Measurements from ENCODE around the gene RGS7. TPM values are rescaled to one million over a fixed set of nuclear protein-coding genes. Genes with fewer than 3 reads are reported as not detected.
A peak's percentile ranks its signal among the peaks of the same experiment; 100 is the strongest.

Gene RGS7
- total and polyA plus RNA-seq, 2 donors from 2014 or later: 3.6 TPM; not detected in 1

- FAIRE-seq (no peak), DNase-seq (no peak)
- Histone ChIP-seq H3K9ac (ENCODE audit: low read length in 3 of 3) (no peak overlapping the region), H3K4me1 (ENCODE audit: control insufficient read depth in 2 of 3, insufficient read depth in 2 of 3, low read depth in 1 of 3, low read length in 3 of 3) (no peaks in the 10 kb centered on the region), H3K27ac (ENCODE audit: low read depth in 2 of 2, low read length in 2 of 2) (no peak overlapping the region), H3K9me3 (ENCODE audit: control insufficient read depth in 2 of 3, insufficient read depth in 1 of 3, low read length in 3 of 3) (no peaks in the 10 kb centered on the region), H3K36me3 (ENCODE audit: control insufficient read depth in 2 of 3, insufficient read depth in 3 of 3, low read length in 3 of 3) (no peaks in the 10 kb centered on the region), H3K4me3 (ENCODE audit: low read length in 3 of 3) (no peak overlapping the region), H3K27me3 (ENCODE audit: control insufficient read depth, insufficient read depth, low read length) (no peaks in the 10 kb centered on the region)
- intact Hi-C loops (cut with DNase I): no loop called here
- TF ChIP-seq CTCF (IDR thresholded peaks at IDR 0.05; ENCODE audit: borderline replicate concordance, extremely low read depth, insufficient read depth): no peak
These were observed 386.8 kb downstream of the RGS7 start for GRCh38 chr1:240970253-240970652.

GRCh38 chr1:240968864-240969263 lies 388.1 kb downstream of the RGS7 start:
- Histone ChIP-seq H3K9ac (ENCODE audit: low read length in 3 of 3) (no peak overlapping the region), H3K27me3 (ENCODE audit: control insufficient read depth, insufficient read depth, low read length) (no peaks in the 10 kb centered on the region), H3K4me1 (ENCODE audit: control insufficient read depth in 2 of 3, insufficient read depth in 2 of 3, low read depth in 1 of 3, low read length in 3 of 3) (no peaks in the 10 kb centered on the region), H3K36me3 (ENCODE audit: control insufficient read depth in 2 of 3, insufficient read depth in 3 of 3, low read length in 3 of 3) (no peaks in the 10 kb centered on the region), H3K9me3 (ENCODE audit: control insufficient read depth in 2 of 3, insufficient read depth in 1 of 3, low read length in 3 of 3) (no peaks in the 10 kb centered on the region), H3K27ac (ENCODE audit: low read depth in 2 of 2, low read length in 2 of 2) (no peak overlapping the region), H3K4me3 (ENCODE audit: low read length in 3 of 3) (no peak overlapping the region)
- no peak for TF ChIP-seq CTCF (IDR thresholded peaks at IDR 0.05; ENCODE audit: borderline replicate concordance, extremely low read depth, insufficient read depth)
- DNase-seq (no peak), FAIRE-seq (no peak)
- intact Hi-C loops (cut with DNase I): no loop called here

DNA sequence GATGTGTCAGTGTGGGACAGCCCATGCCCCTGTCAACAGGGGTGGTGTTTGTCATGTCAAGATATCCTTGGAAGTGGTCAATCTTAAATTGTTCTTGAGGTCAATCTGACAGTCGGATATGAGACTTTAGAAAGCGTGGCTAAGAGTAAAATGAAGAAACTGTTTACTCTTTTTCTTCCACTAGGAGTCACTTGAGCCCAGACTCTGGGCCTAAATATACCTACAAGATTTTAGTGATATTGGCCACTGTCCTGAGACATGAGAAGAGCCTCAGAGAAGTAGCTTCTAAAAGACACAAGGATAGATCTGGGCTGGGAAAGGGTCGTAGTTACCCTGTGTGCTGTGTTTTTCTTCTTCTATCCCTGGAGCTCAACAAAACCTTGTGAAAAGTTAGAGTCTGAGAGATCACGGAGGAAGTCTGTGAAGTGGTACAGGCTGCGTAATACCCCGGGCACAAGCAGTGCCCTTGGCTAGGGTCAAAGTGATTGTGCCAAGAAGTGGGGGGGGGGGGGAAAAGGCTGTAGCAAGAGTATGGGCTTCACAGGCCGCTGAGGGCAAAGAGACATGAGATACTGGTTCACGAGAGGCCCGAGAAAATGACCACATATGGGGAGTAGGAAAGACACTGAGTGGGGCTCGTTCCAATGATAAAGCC lies 389.8 kb downstream of the RGS7 start:
- Histone ChIP-seq H3K9me3 (ENCODE audit: control insufficient read depth in 2 of 3, insufficient read depth in 1 of 3, low read length in 3 of 3) (no peaks in the 10 kb centered on the region), H3K4me1 (ENCODE audit: control insufficient read depth in 2 of 3, insufficient read depth in 2 of 3, low read depth in 1 of 3, low read length in 3 of 3) (no peaks in the 10 kb centered on the region), H3K27ac (ENCODE audit: low read depth in 2 of 2, low read length in 2 of 2) (no peak overlapping the region), H3K27me3 (ENCODE audit: control insufficient read depth, insufficient read depth, low read length) (no peaks in the 10 kb centered on the region), H3K36me3 (ENCODE audit: control insufficient read depth in 2 of 3, insufficient read depth in 3 of 3, low read length in 3 of 3) (no peaks in the 10 kb centered on the region), H3K4me3 (ENCODE audit: low read length in 3 of 3) (no peak overlapping the region), H3K9ac (ENCODE audit: low read length in 3 of 3) (no peak overlapping the region)
- DNase-seq (peak in 2 of 5 donors; percentile 26 to 50), FAIRE-seq (no peak)
- intact Hi-C loops (cut with DNase I): no loop called here
- TF ChIP-seq CTCF (IDR thresholded peaks at IDR 0.05; ENCODE audit: borderline replicate concordance, extremely low read depth, insufficient read depth): no peak
